ENCODE measurements around the gene TMEM63A.
"Not testable (repeated sequence)": the region's sequence is repeated elsewhere in the genome, so short reads cannot be mapped to it uniquely, and the experiment has no call there.

The TMEM63A gene

GRCh38 chr1:225845571-225846259, 36.5 kb downstream of the TMEM63A start:
- DNase-seq (ENCODE audit: low spot score), result peak; percentile 27

DNA sequence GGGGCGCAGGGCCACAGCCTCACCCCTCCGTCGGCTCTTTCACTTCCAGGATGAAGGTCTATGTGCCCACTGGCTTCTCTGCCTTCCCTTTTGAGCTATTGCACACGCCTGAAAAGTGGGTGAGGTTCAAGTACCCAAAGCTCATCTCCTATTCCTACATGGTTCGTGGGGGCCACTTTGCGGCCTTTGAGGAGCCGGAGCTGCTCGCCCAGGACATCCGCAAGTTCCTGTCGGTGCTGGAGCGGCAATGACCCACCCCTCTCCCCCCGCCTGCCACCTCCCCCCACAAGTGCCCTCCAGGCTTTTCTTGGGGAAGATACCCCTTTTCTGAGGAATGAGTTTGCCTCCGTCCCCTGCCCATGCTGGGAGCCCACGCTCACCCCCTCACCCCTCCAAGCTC, 37.1 kb downstream of the TMEM63A start:
- no peak for DNase-seq (ENCODE audit: low spot score)

DNA sequence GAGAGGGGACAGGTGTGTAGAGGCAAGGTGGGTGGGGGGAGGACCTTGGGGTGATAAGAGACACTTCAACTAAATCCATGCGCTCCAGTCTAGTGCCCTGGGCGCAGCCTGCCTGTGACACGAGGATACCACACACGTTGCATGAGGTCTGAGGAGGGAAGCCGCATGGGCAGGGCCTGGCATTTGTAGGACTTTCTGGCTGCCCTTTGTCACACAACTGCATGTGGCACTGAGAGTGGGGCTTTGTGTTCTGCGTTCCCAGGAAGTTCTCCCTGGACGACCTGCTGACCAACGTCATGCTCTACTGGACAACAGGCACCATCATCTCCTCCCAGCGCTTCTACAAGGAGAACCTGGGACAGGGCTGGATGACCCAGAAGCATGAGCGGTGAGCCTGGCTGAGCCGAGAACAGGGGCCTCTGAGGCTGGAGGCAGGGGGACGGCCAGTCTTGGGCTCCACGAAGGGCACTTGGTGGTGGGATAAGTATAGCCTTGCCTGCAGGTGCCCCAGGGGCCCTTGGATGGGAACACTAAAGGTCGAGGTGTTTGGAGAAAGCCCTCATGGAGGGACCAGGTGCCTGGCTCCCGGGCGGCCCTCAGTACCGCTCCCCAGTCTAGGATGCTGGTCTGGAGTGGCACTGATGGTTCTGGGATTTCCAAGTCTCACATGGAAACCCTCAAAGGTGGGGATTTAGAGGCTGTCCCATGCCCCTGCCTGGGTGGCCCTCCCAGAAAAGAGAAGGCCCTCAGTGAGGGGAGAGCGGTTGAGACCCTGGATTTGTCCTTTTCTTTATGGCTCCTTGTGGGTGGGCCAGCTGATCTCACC, 37.7 kb downstream of the TMEM63A start:
- no peak for DNase-seq (ENCODE audit: low spot score)

GRCh38 chr1:225843426-225843795, 38.8 kb downstream of the TMEM63A start:
- DNase-seq (ENCODE audit: low spot score), result no peak

DNA sequence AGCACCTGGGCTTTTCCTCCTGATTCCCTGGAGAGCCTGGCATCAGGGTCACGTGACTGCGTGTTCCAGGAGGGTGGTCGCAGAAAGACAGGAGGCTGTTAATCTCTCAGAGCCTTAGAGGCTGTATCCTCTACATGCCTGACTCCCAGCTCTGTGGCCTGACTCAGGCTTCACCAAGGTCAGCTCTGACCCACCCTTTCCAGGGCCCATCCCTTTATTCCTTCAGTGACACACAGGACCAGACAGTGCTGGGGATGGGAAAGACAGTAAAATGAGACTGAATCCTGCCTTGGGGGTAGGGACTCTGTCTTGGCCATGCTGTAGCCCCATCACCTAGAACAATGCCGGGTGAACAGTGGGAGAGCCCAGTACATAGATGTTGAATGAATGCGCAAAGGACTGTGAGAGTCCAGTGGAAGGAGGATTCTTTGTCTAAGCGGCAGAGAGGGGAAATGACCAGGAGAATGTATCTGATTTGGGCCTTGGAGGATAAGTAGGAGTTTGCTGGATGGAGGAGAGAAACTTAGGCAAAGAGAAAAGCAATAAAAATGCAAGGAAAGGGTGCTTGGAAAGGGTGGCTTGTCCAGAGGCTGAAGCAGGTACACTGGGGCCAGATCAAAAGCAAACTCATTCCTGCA, 39.3 kb downstream of the TMEM63A start:
- DNase-seq (ENCODE audit: low spot score), result no peak

DNA sequence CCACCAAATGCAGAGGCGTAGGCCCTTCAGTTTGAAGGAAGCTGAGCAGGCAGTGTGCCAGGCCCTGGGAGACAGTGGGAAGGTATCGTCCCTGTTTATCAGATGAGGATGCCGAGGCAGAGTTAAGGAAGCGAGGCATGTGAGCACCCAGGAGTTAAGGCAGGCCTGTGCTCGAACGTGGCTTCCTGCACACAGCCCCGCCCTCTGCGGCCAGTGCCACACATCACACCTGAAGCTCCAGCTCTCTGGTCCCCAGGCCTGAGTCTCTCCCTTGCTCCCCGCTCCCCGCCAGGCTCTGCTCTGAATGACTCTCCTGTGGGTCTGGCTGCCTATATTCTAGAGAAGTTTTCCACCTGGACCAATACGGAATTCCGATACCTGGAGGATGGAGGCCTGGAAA, 40.1 kb downstream of the TMEM63A start:
- no peak for DNase-seq (ENCODE audit: low spot score)

- no peak for DNase-seq (ENCODE audit: low spot score)
These were observed 41.5 kb downstream of the TMEM63A start for GRCh38 chr1:225840713-225841112.

GRCh38 chr1:225840223-225840610, 42.0 kb downstream of the TMEM63A start:
- no peak for DNase-seq (ENCODE audit: low spot score)

DNA sequence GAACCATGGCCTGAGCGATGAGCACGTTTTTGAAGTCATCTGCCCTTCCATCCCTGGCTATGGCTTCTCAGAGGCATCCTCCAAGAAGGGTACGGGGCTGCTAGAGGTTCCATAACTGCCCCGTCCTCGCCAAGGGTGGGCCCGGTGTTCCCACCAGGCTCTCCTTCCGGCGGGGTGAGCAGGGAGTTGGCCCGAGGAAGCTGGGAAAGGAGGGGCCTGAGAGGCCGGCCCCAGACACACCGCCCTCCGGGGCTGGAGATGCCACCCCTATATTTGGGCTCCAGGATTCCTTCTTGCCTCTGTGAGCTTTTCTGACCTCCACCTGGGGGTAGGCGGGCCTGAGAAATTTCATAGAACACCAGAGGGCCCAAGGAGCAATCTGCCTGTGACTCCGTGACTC, 43.4 kb downstream of the TMEM63A start:
- DNase-seq (ENCODE audit: low spot score), result no peak

DNA sequence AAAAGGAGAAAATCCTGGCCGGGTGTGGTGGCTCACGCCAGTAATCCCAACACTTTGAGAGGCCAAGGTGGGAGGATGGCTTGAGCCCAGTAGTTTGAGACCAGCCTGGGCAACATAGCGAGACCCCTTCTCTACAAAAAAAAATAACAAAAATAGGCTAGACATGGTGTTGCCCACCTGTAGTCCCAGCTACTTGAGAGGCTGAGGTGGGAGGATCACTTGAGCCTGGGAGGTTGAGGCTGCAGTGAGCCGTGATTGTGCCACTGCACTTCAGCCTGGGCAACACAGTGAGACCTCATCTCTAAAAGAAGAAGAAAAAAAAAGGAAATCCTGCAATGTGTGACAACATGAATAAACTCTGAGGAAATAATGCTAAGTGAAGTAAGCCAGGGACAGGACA, 45.9 kb downstream of the TMEM63A start:
- not testable (repeated sequence) for DNase-seq (ENCODE audit: low spot score)

DNA sequence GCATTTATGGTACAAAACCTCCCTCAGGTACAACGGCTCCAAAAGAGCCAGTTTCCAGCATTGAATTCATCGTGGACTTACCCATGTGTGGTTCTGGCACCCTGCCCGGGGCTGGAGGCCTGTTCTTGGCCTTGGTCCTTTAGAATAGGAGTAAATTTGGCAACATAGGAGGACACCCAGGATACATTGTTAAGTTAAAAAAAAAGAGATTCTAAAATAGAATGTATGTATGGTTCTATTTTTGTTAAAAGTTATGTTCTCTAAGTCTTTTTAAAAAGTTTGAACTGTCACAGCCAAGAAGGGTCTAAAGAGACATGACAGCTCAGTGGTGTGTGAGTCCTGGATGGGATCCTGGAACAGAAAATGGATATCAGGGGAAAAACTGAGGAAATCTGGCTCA, 46.3 kb downstream of the TMEM63A start:
- no peak for DNase-seq (ENCODE audit: low spot score)

DNA sequence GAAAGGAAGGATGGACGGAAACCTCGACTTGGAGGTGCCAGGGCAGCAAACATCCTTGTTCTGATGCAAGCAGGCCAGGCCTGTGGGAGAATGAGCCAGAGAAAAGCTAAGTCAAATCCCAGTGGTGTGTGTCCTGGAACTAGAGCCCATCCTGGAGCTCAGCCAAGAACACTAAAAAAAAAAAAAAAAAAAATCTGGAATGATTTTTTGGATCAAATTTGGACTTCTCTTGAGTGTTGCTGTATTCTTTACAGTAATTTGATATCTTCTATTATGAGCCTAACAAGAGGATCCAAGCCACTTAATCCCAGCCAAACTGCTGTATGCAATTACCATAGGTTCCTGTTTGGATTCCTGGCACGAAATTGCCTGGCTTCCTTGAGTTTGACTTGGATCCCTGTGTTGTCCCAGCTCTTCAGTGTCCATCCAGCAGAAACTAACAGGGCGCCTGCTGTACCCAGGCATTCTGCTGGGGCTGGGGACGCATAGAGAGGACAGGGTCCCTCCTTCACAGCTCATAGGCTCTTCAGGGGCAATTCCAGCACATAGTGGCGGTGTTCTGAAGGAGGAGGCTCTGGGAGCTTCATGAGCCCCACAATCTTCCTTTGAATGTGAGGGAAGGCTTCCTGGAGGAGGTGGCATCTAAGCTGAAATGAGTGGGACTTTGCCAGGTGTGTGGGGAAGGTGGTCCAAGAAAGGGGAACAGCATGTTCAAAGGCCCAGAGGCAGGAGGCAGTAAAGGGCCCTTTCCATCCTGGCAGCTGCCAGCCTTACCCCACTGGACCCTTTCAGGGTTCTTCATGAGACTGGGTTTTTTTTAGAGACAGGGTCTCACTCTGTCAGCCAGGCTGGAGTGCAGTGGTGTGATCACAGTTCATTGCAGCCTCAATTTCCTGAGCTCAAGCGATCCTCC, 47.5 kb downstream of the TMEM63A start:
- no peak for DNase-seq (ENCODE audit: low spot score)

DNA sequence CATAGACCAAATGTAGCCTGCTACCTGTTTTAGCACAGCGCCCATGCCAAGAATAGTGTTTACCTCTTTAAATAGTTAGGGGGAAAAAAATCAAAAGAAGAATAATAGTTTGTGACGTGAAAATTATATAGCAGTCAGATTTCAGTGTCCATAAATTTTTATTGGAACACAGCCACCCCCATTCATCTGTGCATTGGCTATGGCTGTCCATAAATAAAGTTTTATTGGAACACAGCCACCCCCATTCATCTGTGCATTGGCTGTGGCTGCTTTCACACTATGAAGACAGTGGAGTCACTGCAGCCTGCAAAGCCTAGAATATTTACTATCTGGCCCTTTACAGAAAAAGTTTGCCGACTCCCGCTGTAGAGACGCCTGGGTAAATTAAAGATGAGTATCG, 51.3 kb downstream of the TMEM63A start:
- DNase-seq (ENCODE audit: low spot score), result no peak

DNA sequence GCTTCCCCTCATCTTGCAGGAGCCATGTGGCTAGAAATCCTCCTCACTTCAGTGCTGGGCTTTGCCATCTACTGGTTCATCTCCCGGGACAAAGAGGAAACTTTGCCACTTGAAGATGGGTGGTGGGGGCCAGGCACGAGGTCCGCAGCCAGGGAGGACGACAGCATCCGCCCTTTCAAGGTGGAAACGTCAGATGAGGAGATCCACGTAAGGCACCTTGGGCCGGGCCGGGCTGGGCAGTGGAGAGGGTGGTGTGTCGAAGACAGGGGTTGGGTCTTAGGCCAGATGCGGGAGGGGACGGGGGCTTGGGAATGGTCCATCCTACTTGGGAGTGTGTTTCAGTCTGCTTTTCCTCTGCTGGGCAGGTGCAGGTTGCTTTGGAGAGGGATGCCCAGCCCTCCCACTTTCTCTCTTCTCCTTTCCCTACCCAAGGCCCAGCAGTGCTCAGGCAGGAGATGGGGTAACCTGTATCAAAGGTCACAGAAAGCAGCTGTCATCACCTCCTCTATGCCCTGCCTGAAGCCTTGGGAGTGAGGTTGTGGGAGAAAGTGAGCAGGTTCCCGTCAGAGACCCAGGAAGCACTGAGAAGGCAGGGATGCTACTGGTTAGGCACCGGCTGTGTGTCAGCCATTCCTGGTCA, 53.4 kb downstream of the TMEM63A start:
- no peak for DNase-seq (ENCODE audit: low spot score)

- no peak for DNase-seq (ENCODE audit: low spot score)
These were observed 55.1 kb downstream of the TMEM63A start for GRCh38 chr1:225827076-225827475.

- no peak for DNase-seq (ENCODE audit: low spot score)
These were observed 56.6 kb downstream of the TMEM63A start for GRCh38 chr1:225825607-225826007.

- no peak for DNase-seq (ENCODE audit: low spot score)
These were observed 57.1 kb downstream of the TMEM63A start for GRCh38 chr1:225825078-225825477.

- no peak for DNase-seq (ENCODE audit: low spot score)
These were observed 57.6 kb downstream of the TMEM63A start for GRCh38 chr1:225824533-225824941.

DNA sequence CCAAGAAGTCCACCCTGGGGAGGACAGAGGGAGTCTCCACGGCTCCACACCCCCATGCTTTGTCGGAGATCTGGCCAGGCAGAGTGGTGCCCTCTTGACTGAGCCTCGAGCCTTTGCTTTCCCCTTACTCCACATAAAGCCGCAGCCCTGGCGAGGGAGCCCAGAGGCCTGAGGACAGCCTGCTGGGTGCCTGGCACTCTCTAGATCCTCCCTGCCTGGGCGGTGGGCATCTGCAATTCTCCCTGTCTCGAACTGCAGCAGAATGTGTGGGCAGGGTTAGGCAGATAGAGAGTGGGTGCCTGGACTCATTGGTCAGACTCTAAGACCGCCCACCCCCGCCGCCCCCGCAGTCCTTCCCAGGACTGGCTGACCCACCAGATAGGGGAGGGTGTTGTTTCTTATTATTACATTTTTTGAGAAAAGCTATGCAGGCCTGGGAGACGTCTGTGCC, 58.3 kb downstream of the TMEM63A start:
- no peak for DNase-seq (ENCODE audit: low spot score)

DNA sequence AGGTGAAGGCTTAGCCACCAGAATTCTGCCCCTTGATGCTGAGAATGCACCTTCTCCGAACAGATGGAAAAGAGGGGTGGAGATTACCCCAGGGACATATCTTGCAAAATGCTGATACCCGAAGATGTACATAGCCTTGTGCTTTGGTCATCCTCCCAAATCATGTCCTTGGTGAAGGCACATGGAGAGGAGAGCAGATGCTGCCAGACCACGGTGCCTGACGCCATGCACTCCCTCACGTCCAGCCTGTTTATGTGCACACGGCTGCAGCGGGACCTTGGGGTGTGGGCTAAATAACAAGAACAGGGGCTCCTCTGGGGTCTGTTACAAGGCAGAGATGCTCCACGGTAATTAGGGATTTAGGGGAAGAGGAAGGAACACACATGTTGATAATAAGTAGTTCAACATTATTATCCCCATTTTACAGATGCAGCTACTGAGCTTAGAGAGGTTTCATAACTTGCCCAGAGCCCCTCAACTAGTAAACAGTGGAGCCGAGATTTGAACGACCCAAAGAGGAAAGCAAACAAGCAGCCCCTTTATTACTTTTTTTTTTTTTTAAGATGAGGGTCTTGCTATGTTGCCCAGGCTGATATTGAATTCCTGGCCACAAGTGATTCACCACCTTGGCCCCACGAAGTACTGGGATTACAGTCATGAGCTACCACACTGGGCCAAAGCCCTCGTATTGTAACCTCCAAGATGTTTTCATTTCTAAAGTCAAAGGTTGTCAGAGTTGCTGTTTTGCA, 59.4 kb downstream of the TMEM63A start:
- DNase-seq (ENCODE audit: low spot score), result no peak
